Panc1 (cell line): ENCODE data around the gene FHIT. TPM values are rescaled to one million over a fixed set of nuclear protein-coding genes. Genes with fewer than 3 reads are reported as not detected.

Source experiments
- ATAC-seq: fragments of 200-7000 bp; cut with Tn5 transposase; 2 replicates; pipeline ENCODE4 v1.9.1; 2020; ENCODE audit warnings: mild to moderate bottlenecking, moderate library complexity
- BruUV-seq: library from RNA; stranded (reverse); fragments of 400-500 nt; replicated peaks from 2 replicates; lab custom pipeline; 2021; lab: Mats Ljungman, UMichigan
- CTCF ChIA-PET: fragments of 300-600 bp; sonication (Branson Sonifier 250); formaldehyde crosslinking; loops from one replicate; lab custom pipeline; 2022; ENCODE audit warnings: antibody characterized with exemption; lab: Charles Lee
- POLR2A ChIA-PET: fragments of 300-600 bp; sonication (Branson Sonifier 250); formaldehyde crosslinking; loops from one replicate; lab custom pipeline; 2022; ENCODE audit warnings: antibody characterized with exemption; lab: Charles Lee
- DNase-seq: peaks from one replicate; pipeline ENCODE4 v3.0.0-alpha.2; 2010; ENCODE audit warnings: low read depth, low spot score
- H3K27ac ChIP-seq: 2 replicates; pipeline ENCODE4 v1.5.1; 2011; ENCODE audit warnings: mild to moderate bottlenecking, low read length, inconsistent platforms
- H3K27me3 ChIP-seq: fragments of 200-500 bp; sonication (Bioruptor generic); 2 replicates; pipeline ENCODE4 v1.6.0; 2014; ENCODE audit warnings: low read length, inconsistent platforms; ENCODE audit not compliant: control insufficient read depth, insufficient read depth
- H3K36me3 ChIP-seq: fragments of 200-500 bp; sonication (Bioruptor generic); 2 replicates; pipeline ENCODE4 v1.5.1; 2014; ENCODE audit warnings: inconsistent platforms, mild to moderate bottlenecking, low read length, moderate library complexity; ENCODE audit not compliant: control insufficient read depth, insufficient read depth
- H3K4me1 ChIP-seq: 2 replicates; pipeline ENCODE4 v1.5.1; 2011; ENCODE audit warnings: inconsistent platforms, mild to moderate bottlenecking, low read length, moderate library complexity; ENCODE audit not compliant: control insufficient read depth, insufficient read depth
- H3K4me3 ChIP-seq, 2 experiments: 2 replicates each; pipeline ENCODE4 v1.5.1; 2011 to 2012; ENCODE audit warnings: low read depth in 2 of 2, low read length in 2 of 2, mild to moderate bottlenecking in 2 of 2, inconsistent platforms in 1 of 2, moderate library complexity in 1 of 2
- H3K9me3 ChIP-seq: fragments of 200-500 bp; sonication (Bioruptor generic); 2 replicates; pipeline ENCODE4 v1.5.1; 2014; ENCODE audit warnings: low read depth, mild to moderate bottlenecking, inconsistent platforms, low read length, moderate library complexity; ENCODE audit not compliant: control insufficient read depth, insufficient read depth
- CTCF ChIP-seq: fragments of 450-650 bp; IDR thresholded peaks from 2 replicates; pipeline ENCODE4 v1.5.1; 2017; ENCODE audit warnings: mild to moderate bottlenecking
- POLR2AphosphoS5 ChIP-seq: IDR thresholded peaks from 2 replicates; pipeline ENCODE4 v1.6.1; 2012; ENCODE audit warnings: mild to moderate bottlenecking, low read depth, low read length, moderate library complexity
- REST ChIP-seq, 2 experiments: IDR thresholded peaks; 2 replicates each; pipeline ENCODE4 v1.6.1; 2011 to 2012; ENCODE audit warnings: low read depth in 2 of 2, control low read depth in 1 of 2, low read length in 1 of 2, mild to moderate bottlenecking in 1 of 2, moderate library complexity in 1 of 2; ENCODE audit not compliant: insufficient read depth in 1 of 2
- SIN3A ChIP-seq: IDR thresholded peaks from 2 replicates; pipeline ENCODE4 v1.6.1; 2012; ENCODE audit warnings: low read depth, mild to moderate bottlenecking, low read length, moderate library complexity, borderline replicate concordance; ENCODE audit not compliant: insufficient read depth
- TCF7L2 ChIP-seq: IDR thresholded peaks from 2 replicates; pipeline ENCODE4 v1.6.1; 2011; ENCODE audit warnings: mild to moderate bottlenecking, low read depth, low read length, inconsistent platforms
- in situ Hi-C: cut with HindIII; loops from 2 replicates; pipeline ENCODE4 v1.10.0; 2016; ENCODE audit warnings: low sequenced_read_pairs, low pct_unique_long_range_greater_than_20kb
- intact Hi-C: fragments of 100-400 bp; cut with micrococcal nuclease; formaldehyde crosslinking; loops from one replicate; pipeline ENCODE4 v1.10.0; 2022; ENCODE audit not compliant: unreplicated experiment
- total RNA-seq: library from RNA; stranded (reverse); gene quantifications from one replicate; pipeline ENCODE4 v1.2.1, GENCODE V29; 2021; ENCODE audit not compliant: unreplicated experiment

FHIT gene
- total RNA-seq, 1 experiment from 2014 or later = 2.2 TPM

GRCh38 chr3:59818919-59819300, 1432.3 kb downstream of the FHIT start:
- no peaks in the 10 kb centered on the region for H3K9me3 ChIP-seq
- H3K4me3 ChIP-seq = 0 out of 4 replicates have a peak overlapping the region, but pooled peaks of 1 of the 2 experiments have one; percentile 35
- intact Hi-C loops (no loop called here), in situ Hi-C loops (no loop called here)
- DNase-seq (no peak), ATAC-seq (no peak)
- no peaks in the 10 kb centered on the region for H3K27me3 ChIP-seq
- H3K4me1 ChIP-seq = no peaks in the 10 kb centered on the region; the same call in 1 of the 2 replicates
- H3K36me3 ChIP-seq = no peaks in the 10 kb centered on the region
- TF ChIP-seq CTCF (no peak), SIN3A (no peak), TCF7L2 (no peak), REST (IDR thresholded peaks at IDR 0.05; ENCODE audit: insufficient read depth in 1 of 2, low read depth in 2 of 2, low read length in 1 of 2) (no peak), POLR2AphosphoS5 (no peak)
- POLR2A ChIA-PET = no interaction called here
- BruUV-seq = no TSS peak
- H3K27ac ChIP-seq = no peak overlapping the region
- CTCF ChIA-PET = no interaction called here

GRCh38 chr3:59818033-59818918, 1433.0 kb downstream of the FHIT start:
- no peaks in the 10 kb centered on the region; the same call in 1 of the 2 replicates for H3K4me1 ChIP-seq
- POLR2A ChIA-PET = no interaction called here

More at GRCh38 chr3:59818033-59818918, 1433.0 kb downstream of the FHIT start:
- Histone ChIP-seq H3K9me3 (no peaks in the 10 kb centered on the region), H3K27ac (no peak overlapping the region), H3K4me3 (peak overlapping the region in 1 of 2 experiments; percentile 35; a peak in 2 of 4 replicates), H3K36me3 (no peaks in the 10 kb centered on the region), H3K27me3 (no peaks in the 10 kb centered on the region)
- in situ Hi-C loops = no loop called here
- BruUV-seq = no TSS peak
- intact Hi-C loops = no loop called here
- DNase-seq (peak; percentile 74), ATAC-seq (peak; percentile 93)
- CTCF ChIA-PET = interaction anchor here (0.6 to 0.7 kb wide), 2 partner anchors 42 to 349 kb away, joined by 3 to 9 read pairs; no protein-coding TSS in a partner anchor
- TF ChIP-seq TCF7L2 = no peak
- TF ChIP-seq POLR2AphosphoS5 = no peak
- TF ChIP-seq CTCF = no peak
- TF ChIP-seq SIN3A = no peak
- no peak for TF ChIP-seq REST (IDR thresholded peaks at IDR 0.05; ENCODE audit: insufficient read depth in 1 of 2, low read depth in 2 of 2, low read length in 1 of 2)
